H1 (cell line): ENCODE results near the gene MTCH2. TPM values are rescaled to one million over a fixed set of nuclear protein-coding genes. Genes with fewer than 3 reads are reported as not detected.

Source experiments
- CTCF ChIA-PET: fragments of 300-600 bp; sonication (Branson Sonifier 250); formaldehyde crosslinking; loops from one replicate; lab custom pipeline; 2021; ENCODE audit not compliant: partially characterized antibody; lab: Charles Lee
- POLR2A ChIA-PET: fragments of 300-600 bp; sonication (Branson Sonifier 250); formaldehyde crosslinking; loops from one replicate; lab custom pipeline; 2021; ENCODE audit warnings: inconsistent platforms; ENCODE audit not compliant: partially characterized antibody; lab: Charles Lee
- DNase-seq, 2 experiments: peaks; one replicate each; pipeline versions ENCODE4 v3.0.0 to v3.0.0-alpha.2; 2010 to 2022; ENCODE audit warnings: low spot score in 2 of 2, low read depth in 1 of 2, mixed read lengths in 1 of 2
- FAIRE-seq: peaks from 2 replicates; lab custom pipeline; 2011; peaks lifted over from hg19 to GRCh38; lab: Jason Lieb, UNC
- H2AFZ ChIP-seq: 2 replicates; pipeline ENCODE4 v1.8.1; 2012; ENCODE audit warnings: low read length, inconsistent platforms
- H2AK5ac ChIP-seq: 2 replicates; pipeline ENCODE4 v1.6.1; 2013; ENCODE audit warnings: low read depth, low read length
- H2BK120ac ChIP-seq: replicated peaks from 2 replicates; pipeline ENCODE3; 2013; ENCODE audit warnings: low read depth, low read length, inconsistent platforms
- H2BK12ac ChIP-seq: 2 replicates; pipeline ENCODE4 v1.6.1; 2013; ENCODE audit warnings: low read depth, low read length
- H2BK15ac ChIP-seq: 2 replicates; pipeline ENCODE4 v1.6.1; 2013; ENCODE audit warnings: low read length
- H2BK20ac ChIP-seq: 2 replicates; pipeline ENCODE4 v1.6.1; 2013; ENCODE audit warnings: low read length
- H2BK5ac ChIP-seq: 2 replicates; pipeline ENCODE4 v1.6.1; 2013; ENCODE audit warnings: low read depth, low read length
- H3K14ac ChIP-seq: 2 replicates; pipeline ENCODE4 v1.6.1; 2013; ENCODE audit warnings: inconsistent platforms; ENCODE audit not compliant: insufficient read length
- H3K18ac ChIP-seq: 2 replicates; pipeline ENCODE4 v1.6.1; 2013; ENCODE audit warnings: low read length; ENCODE audit errors: extremely low read depth
- H3K23ac ChIP-seq: 2 replicates; pipeline ENCODE4 v1.6.1; 2013; ENCODE audit warnings: inconsistent platforms; ENCODE audit not compliant: insufficient read length
- H3K23me2 ChIP-seq: 2 replicates; pipeline ENCODE4 v1.6.1; 2013; ENCODE audit warnings: low read depth, low read length
- H3K27ac ChIP-seq: 2 replicates; pipeline ENCODE4 v1.6.1; 2011; ENCODE audit warnings: low read depth, low read length, inconsistent platforms
- H3K27me3 ChIP-seq, 4 experiments: replicated peaks in 1 of 4; 1 replicate in 1 of 4; 2 replicates in 3 of 4; pipeline versions ENCODE4 v1.6.1 to v1.8.1; 2011 to 2013; ENCODE audit warnings: low read length in 3 of 4, mild to moderate bottlenecking in 3 of 4, inconsistent platforms in 2 of 4, mixed read lengths in 2 of 4, moderate library complexity in 1 of 4; ENCODE audit not compliant: control insufficient read depth in 3 of 4, insufficient read depth in 3 of 4; ENCODE audit errors: extremely low read depth in 1 of 4
- H3K36me3 ChIP-seq, 4 experiments: 2 replicates each; pipeline versions ENCODE4 v1.6.1 to v1.8.1; 2011 to 2013; ENCODE audit warnings: mild to moderate bottlenecking in 4 of 4, low read length in 3 of 4, moderate library complexity in 2 of 4, control low read depth in 1 of 4, inconsistent platforms in 1 of 4; ENCODE audit not compliant: insufficient read depth in 4 of 4, control insufficient read depth in 2 of 4
- H3K4ac ChIP-seq: replicated peaks from 2 replicates; pipeline ENCODE3; 2013; ENCODE audit warnings: low read length, low read depth, mixed read lengths, inconsistent platforms; ENCODE audit not compliant: insufficient read length
- H3K4me1 ChIP-seq, 4 experiments: replicated peaks in 1 of 4; 1 replicate in 1 of 4; 2 replicates in 3 of 4; pipeline versions ENCODE4 v1.6.1 to v1.8.1; 2011 to 2013; ENCODE audit warnings: low read length in 3 of 4, inconsistent platforms in 2 of 4, mixed read lengths in 1 of 4; ENCODE audit not compliant: insufficient read depth in 4 of 4, control insufficient read depth in 3 of 4
- H3K4me2 ChIP-seq, 2 experiments: 2 replicates each; pipeline versions ENCODE4 v1.6.1 to v1.8.1; 2011 to 2013; ENCODE audit warnings: low read depth in 2 of 2, low read length in 2 of 2, control low read depth in 1 of 2, inconsistent platforms in 1 of 2, mild to moderate bottlenecking in 1 of 2; ENCODE audit not compliant: insufficient read depth in 1 of 2
- H3K4me3 ChIP-seq, 4 experiments: fragments of 200-600, 300-600 bp in 1 of 4; sonication (generic), shearing (Covaris generic), sonication (Bioruptor Twin) in 1 of 4; 2 replicates each; pipeline versions ENCODE4 v1.5.1 to v1.8.1; 2011 to 2016; ENCODE audit warnings: low read length in 4 of 4, low read depth in 3 of 4, control low read depth in 2 of 4, inconsistent platforms in 2 of 4, mild to moderate bottlenecking in 2 of 4, mixed read lengths in 1 of 4, moderate library complexity in 1 of 4; ENCODE audit not compliant: insufficient read depth in 2 of 4; ENCODE audit errors: extremely low read depth in 1 of 4
- H3K56ac ChIP-seq: replicated peaks from 2 replicates; pipeline ENCODE3; 2013; ENCODE audit warnings: low read depth, mild to moderate bottlenecking, mixed read lengths, low read length, inconsistent platforms; ENCODE audit not compliant: insufficient read length
- H3K79me1 ChIP-seq: 2 replicates; pipeline ENCODE4 v1.6.1; 2013; ENCODE audit warnings: low read depth, low read length, control low read depth
- H3K79me2 ChIP-seq, 2 experiments: 2 replicates each; pipeline versions ENCODE4 v1.6.1 to v1.8.1; 2012 to 2013; ENCODE audit warnings: low read length in 2 of 2, mild to moderate bottlenecking in 2 of 2, inconsistent platforms in 1 of 2; ENCODE audit not compliant: insufficient read depth in 2 of 2, control insufficient read depth in 1 of 2
- H3K9ac ChIP-seq, 4 experiments: replicated peaks in 1 of 4; 1 replicate in 1 of 4; 2 replicates in 3 of 4; pipeline versions ENCODE4 v1.6.1 to v1.8.1; 2011 to 2013; ENCODE audit warnings: low read depth in 3 of 4, low read length in 3 of 4, control low read depth in 2 of 4, mild to moderate bottlenecking in 2 of 4, moderate library complexity in 2 of 4, inconsistent platforms in 1 of 4; ENCODE audit errors: extremely low read depth in 1 of 4
- H3K9me3 ChIP-seq, 2 experiments: 2 replicates each; pipeline versions ENCODE4 v1.6.1 to v1.8.1; 2012 to 2013; ENCODE audit warnings: mild to moderate bottlenecking in 2 of 2, moderate library complexity in 2 of 2, control low read depth in 1 of 2, inconsistent platforms in 1 of 2, low read depth in 1 of 2, low read length in 1 of 2, mixed read lengths in 1 of 2; ENCODE audit not compliant: insufficient read depth in 2 of 2
- H4K20me1 ChIP-seq, 2 experiments: replicated peaks in 1 of 2; 2 replicates each; pipeline versions ENCODE3 to v1.8.1; 2011 to 2013; ENCODE audit warnings: inconsistent platforms in 2 of 2, low read length in 2 of 2, mild to moderate bottlenecking in 1 of 2; ENCODE audit not compliant: insufficient read depth in 2 of 2, control insufficient read depth in 1 of 2
- H4K5ac ChIP-seq: 2 replicates; pipeline ENCODE4 v1.6.1; 2013; ENCODE audit warnings: low read length, low read depth, mixed read lengths, inconsistent platforms; ENCODE audit not compliant: insufficient read length
- H4K8ac ChIP-seq: 2 replicates; pipeline ENCODE4 v1.8.0; 2013; ENCODE audit warnings: mild to moderate bottlenecking, moderate library complexity, low read length, inconsistent platforms; ENCODE audit not compliant: insufficient read depth; ENCODE audit errors: extremely low read depth
- H4K91ac ChIP-seq: replicated peaks from 2 replicates; pipeline ENCODE3; 2013; ENCODE audit warnings: low read length, mixed read lengths, inconsistent platforms; ENCODE audit not compliant: insufficient read length
- HDAC2 ChIP-seq, 2 experiments: fragments of 300-600 bp in 1 of 2; sonication (generic) in 1 of 2; IDR thresholded peaks; 2 replicates each; pipeline ENCODE4 v1.6.1; 2011 to 2012; ENCODE audit warnings: low read depth in 2 of 2, low read length in 2 of 2, mild to moderate bottlenecking in 2 of 2, moderate library complexity in 2 of 2, borderline replicate concordance in 1 of 2, inconsistent platforms in 1 of 2
- JUN ChIP-seq: IDR thresholded peaks from 2 replicates; pipeline ENCODE4 v1.6.1; 2011; ENCODE audit warnings: low read depth, mild to moderate bottlenecking, improper control_type of control experiment, low read length
- USF2 ChIP-seq: IDR thresholded peaks from 2 replicates; pipeline ENCODE4 v1.6.1; 2011; ENCODE audit warnings: low read length, improper control_type of control experiment
- WGBS, 2 experiments: shearing (Covaris generic) in 1 of 2; methylation state at CpG; one replicate each; pipeline versions ENCODE4 v1.1.6 to v1.1.7; 2013 to 2015; ENCODE audit warnings: low lambda C conversion rate in 2 of 2, mixed read lengths in 2 of 2, inconsistent platforms in 1 of 2, low coverage in 1 of 2, missing lambda C conversion rate in 1 of 2; ENCODE audit not compliant: insufficient replicate concordance in 2 of 2, insufficient coverage in 1 of 2, insufficient read length in 1 of 2; ENCODE audit errors: extremely low coverage in 1 of 2, missing lambda C conversion rate in 1 of 2; 5-methylcytosine and 5-hydroxymethylcytosine counted together
- polyA plus RNA-seq, 7 experiments: library from polyadenylated mRNA; depleted of rRNA in 3 of 7; stranded (reverse) in 5 of 7; unstranded in 2 of 7; fragments of >200 nt in 5 of 7; fragments of 200-250 nt in 2 of 7; gene quantifications; 1 replicate in 5 of 7; 2 replicates in 1 of 7; 4 replicates in 1 of 7; pipeline versions ENCODE4 v1.2.1 to v1.2.3, GENCODE V29; 2011 to 2013; ENCODE audit warnings: missing spikeins in 2 of 7, mixed read lengths in 2 of 7
- total RNA-seq: library from RNA; stranded (reverse); fragmentation: NEBNext Ultra II Directional; extraction: Animal tissue kit (Norgen Biotek cat#: 25700); gene quantifications from 2 replicates; pipeline ENCODE4 v1.2.1, GENCODE V29; 2021

MTCH2 gene
- total and polyA plus RNA-seq, 2 of the 8 experiments (the other 6 are each of a cell fraction or from before 2014, with no cell fraction given): 157 to 171 TPM

DNA sequence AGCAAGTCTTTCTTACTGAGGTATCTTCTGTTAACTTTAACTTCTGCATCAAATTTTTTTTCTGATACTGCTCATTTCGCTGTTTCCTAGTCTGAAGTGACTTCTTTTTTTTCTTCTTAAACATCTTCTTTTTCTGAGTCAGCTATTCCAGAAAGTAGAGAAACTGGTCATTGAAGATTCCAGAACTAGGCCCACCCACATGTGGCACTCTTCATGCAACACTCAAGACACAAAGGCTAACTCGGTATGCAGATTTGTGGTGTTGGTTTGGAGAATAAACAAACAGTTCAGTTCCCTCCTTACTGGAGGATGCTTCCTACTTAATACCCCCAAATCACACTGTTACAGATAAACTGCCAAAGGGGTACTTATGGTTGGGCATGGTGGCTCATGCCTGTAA lies 25.2 kb upstream of the MTCH2 start:
- H3K4me2 ChIP-seq: no peak overlapping the region

More for the DNA sequence above, 25.2 kb upstream of the MTCH2 start:
- Histone ChIP-seq H4K20me1 (no peaks in the 10 kb centered on the region), H3K18ac (no peak overlapping the region), H2BK120ac (no peak overlapping the region), H3K9me3 (no peaks in the 10 kb centered on the region), H3K36me3 (no peaks in the 10 kb centered on the region), H3K27ac (no peak overlapping the region), H2BK12ac (no peak overlapping the region), H3K4me1 (no peaks in the 10 kb centered on the region), H2AFZ (no peak overlapping the region), H4K5ac (no peak overlapping the region), H2AK5ac (no peak overlapping the region), H3K9ac (no peak overlapping the region), H3K56ac (no peak overlapping the region), H3K23me2 (no peaks in the 10 kb centered on the region), H3K79me2 (no peaks in the 10 kb centered on the region), H2BK15ac (no peak overlapping the region), H2BK5ac (no peak overlapping the region), H3K4ac (no peak overlapping the region), H4K91ac (no peak overlapping the region), H3K23ac (no peak overlapping the region), H3K79me1 (no peaks in the 10 kb centered on the region), H4K8ac (no peak overlapping the region), H3K14ac (no peak overlapping the region), H3K4me3 (no peak overlapping the region), H3K27me3 (no peaks in the 10 kb centered on the region), H2BK20ac (no peak overlapping the region)
- no peak for FAIRE-seq
- CTCF ChIA-PET: no interaction called here
- TF ChIP-seq USF2: no peak
- TF ChIP-seq HDAC2 (IDR thresholded peaks at IDR 0.05; ENCODE audit: borderline replicate concordance in 1 of 2, low read depth in 2 of 2, low read length in 2 of 2): no peak
- no peak for TF ChIP-seq JUN
- no peak for DNase-seq
- POLR2A ChIA-PET: no interaction called here
- WGBS, 2 experiments: 79% methylated on average over 2 of the region's 2 CpGs; no CpG with 5 or more reads in 1 of the 2 experiments
